GM18519 (cell line): ENCODE measurements around the gene MSGN1.
"Not testable (repeated sequence)": the region's sequence is repeated elsewhere in the genome, so short reads cannot be mapped to it uniquely, and the experiment has no call there.

ENCODE experiments used
- ATAC-seq: cut with Tn5 transposase; IDR thresholded peaks from one replicate; pipeline ENCODE4 v1.9.1; 2021; ENCODE audit warnings: mild to moderate bottlenecking, moderate library complexity; ENCODE audit not compliant: unreplicated experiment, low FRiP score

Gene MSGN1

DNA sequence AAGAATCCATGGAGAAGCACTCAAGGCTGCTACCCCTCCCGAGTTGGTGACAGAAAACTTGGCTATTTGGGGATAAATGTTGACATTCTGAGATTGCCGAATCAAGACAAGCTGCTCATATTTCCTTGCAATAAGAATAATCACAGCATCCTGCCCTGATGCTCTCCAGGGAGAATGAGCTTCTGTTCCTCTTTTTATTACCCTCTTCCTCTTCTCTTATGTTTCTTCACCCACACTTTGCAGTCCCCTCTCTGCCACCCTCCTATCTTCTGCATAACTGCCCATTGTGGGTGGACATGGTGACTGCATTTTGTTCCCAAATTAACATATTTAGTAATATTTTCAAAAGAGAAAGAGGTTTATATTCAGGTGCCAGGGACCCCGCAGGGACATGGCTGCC lies 11.9 kb upstream of the MSGN1 start:
- peak; percentile 38 for ATAC-seq

DNA sequence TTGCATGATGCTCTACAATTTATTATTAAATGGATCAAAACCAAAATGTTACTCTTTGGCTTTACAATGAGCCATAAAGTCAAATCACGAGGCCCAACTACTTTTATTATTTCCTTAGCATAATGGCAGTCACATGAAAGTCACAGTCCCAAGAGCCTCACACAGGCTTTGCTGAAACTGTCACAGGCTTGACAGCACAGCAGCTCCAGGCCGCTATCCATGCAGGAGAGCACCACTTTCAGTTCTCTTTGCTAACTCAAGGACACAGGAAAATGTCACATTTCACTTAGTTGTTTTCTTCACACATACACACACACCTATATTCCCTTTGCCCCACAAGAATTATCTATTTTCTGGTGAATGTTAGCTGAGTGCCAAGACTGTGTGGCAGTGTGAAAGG lies 11.1 kb upstream of the MSGN1 start:
- ATAC-seq = peak; percentile 37

DNA sequence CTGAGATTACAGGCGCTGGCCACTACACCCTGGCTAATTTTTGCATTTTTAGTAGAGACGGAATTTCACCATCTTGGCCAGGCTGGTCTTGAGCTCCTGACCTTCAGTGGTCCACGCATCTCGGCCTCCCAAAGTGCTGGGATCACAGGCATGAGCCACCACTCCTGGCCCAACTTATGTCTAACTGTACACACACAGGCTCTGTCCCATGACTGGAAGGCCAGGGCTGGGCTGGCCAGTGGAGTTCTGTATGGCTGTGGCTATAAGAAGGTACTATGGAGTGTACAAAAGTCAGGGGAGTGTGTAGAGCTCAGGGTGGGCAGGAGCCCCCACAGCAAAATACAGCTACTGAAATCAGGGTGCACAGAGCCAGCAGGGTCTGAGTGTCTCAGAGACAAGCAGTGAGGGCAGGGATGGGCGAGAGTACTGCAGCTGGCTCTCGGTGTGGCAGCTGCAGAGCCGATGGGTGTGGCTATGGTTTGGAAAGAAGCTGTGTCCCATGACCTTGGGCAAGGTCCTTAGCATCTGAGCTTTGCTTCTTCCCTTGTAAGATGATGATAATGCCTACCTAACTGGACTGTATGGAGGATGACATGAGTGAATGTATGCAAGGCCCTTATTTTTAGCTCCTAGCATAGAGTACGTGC lies 10.4 kb upstream of the MSGN1 start:
- ATAC-seq = no peak

DNA sequence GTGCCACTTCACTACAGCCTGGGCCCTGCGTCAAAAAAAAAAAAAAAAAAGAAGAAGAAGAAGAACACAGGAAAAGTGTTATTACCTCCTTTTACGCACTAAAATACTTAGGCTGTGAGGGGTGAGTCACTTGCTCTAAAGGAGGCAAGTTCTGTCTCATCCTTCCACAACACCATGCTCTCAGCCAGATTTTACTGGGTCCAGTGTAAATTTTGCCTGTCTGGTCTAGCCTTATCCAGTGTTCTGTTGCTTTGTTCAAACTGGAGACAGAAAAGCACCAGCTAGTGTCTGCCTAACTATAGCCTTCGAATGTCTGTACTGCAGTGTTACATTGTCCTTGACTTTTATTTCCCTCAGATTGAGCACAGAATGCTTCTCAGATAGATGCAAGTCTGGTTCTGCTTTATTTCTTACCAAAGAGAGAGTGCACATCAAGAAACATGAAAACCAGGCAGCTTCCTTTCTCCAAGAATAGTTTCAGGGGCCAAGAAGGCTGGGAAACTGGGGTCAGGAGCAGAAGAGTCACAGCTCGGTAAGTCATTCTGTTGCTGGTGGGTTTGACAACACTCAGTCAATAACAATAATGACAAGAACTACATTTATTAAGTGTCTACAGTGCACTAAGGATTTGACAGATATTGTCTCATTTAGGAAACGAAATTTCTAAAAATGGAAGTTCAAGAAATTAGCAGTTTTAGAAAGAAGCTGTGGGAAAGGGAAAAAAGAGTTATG lies 3.1 kb upstream of the MSGN1 start:
- ATAC-seq = peak; percentile 48

DNA sequence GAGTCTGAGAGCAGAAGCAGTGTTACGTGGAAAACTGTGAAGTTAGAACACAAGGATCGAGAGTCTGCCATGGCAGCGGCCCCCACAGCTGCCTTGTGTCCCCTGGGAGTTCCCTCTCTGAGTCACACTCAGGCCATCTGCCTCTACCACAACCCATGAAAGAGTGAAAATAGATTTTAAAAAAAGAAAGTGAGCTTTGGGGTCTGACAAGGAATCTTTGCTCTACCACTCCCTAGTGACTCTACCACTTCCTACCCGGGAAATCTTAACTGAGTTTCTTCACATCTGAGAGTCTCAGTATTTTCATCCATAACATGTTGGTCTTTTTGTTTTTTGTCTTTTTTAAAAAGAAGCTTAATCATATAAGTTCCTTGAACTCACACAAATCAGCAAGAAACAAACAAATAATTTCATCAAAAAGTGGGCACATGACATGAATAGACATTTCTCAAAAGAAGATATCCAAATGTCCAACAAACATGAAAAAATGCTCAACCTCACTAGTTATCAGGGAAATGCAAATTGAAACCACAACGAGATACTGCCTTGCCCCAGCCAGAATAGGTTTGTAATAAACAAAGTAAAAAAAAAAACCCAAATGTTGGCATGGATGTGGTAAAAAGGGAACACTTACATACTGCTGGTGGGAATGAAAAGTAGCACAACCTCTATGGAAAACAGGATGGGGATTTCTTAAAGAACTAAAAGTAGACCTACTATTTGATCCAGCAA lies 2.4 kb upstream of the MSGN1 start:
- ATAC-seq = peak; percentile 86

DNA sequence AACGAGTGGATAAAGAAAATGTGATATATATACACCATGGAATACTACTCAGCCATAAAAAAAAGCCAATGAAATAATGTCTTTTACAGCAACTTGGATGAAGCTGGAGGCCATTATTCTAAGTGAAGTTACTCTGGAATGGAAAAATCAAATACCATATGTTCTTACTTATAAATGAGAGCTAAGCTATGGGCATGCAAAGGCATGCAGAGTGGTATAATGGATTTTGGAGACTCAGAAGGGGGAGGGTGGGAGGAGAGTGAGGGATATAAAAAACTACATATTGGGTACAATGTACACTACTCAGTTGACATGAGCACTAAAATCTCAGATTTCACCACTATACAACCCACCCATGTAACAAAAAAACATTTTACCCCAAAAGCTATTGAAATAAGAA lies 1.7 kb upstream of the MSGN1 start:
- ATAC-seq = no peak

DNA sequence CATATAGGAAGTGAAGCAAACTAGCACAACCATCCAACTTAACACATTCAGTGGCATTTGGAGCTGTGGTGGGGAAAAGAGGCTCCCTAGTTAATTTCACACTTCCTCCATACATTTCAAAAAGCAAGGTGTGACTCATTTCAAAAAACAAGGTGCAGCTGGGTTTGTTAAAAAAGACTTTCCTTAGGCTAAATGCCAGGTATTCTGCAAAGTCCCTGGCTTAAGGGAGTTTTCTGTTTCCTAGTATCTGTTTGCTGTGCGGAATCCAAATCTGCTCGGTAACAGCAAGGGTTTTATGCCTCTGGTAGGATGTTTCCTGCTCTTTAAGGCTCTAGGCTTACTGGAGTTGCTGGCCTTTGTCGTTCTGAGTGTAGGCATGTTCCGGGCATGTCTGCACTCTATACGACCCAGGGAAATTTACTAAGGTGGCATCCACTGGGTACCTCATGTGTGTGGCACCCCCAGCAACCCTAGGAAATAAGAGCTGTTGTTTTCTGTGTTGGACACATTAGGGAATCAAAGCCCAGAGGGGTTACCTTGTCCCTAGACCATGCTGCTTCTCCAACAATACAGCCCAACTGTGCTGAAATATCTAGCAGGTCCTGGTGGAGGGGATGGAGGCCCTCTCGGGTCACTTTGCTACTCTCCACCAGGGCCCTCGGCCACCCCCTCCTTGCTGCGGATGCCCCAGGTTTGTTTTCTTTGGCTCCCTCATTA lies 634 bp upstream of the MSGN1 start:
- ATAC-seq = no peak

DNA sequence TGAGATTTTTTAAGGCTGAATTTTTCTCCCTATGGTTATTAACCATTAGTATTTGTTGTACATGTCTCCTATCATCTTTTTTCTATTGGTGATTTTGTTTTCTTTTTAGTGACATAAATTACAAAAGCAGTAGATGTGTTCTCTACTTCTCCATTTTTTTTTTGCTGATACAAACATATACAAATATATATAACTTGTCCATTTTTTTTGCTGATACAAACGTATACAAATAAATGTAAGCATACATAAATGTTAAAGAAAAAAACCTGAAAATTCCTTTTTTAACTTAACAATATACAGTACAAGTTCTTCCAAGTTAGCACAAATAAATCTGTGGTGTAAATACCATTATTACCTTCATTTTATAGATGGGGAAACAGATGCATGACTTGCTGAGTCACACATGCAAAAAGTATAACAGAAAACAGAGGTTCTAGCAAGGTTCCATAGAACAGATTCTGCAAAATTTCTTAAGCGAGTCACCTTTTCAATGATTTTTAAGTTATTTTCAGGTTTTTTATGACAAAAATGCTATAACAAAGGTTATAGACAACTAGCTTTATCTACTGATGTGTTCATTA lies 2.1 kb downstream of the MSGN1 start:
- no peak for ATAC-seq

DNA sequence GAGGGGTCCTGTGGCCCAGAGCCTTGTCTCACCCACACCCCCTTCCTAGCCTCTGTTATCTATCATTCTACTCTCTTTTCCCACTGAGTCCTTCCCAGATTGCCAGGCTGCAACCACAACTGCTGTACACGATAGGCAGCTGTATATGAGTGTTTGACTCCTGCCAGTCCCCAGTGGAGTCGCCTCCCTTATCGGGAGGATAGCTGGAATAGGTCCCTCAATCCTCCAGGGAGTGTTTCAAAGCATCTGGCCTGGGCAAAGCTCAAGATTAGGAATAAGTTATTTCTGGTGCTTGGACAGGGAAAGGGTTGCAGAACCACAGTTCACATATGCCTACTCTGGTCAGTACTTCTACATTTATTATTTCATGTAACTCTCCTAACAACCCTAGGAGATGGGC lies 4.8 kb downstream of the MSGN1 start:
- no peak for ATAC-seq

DNA sequence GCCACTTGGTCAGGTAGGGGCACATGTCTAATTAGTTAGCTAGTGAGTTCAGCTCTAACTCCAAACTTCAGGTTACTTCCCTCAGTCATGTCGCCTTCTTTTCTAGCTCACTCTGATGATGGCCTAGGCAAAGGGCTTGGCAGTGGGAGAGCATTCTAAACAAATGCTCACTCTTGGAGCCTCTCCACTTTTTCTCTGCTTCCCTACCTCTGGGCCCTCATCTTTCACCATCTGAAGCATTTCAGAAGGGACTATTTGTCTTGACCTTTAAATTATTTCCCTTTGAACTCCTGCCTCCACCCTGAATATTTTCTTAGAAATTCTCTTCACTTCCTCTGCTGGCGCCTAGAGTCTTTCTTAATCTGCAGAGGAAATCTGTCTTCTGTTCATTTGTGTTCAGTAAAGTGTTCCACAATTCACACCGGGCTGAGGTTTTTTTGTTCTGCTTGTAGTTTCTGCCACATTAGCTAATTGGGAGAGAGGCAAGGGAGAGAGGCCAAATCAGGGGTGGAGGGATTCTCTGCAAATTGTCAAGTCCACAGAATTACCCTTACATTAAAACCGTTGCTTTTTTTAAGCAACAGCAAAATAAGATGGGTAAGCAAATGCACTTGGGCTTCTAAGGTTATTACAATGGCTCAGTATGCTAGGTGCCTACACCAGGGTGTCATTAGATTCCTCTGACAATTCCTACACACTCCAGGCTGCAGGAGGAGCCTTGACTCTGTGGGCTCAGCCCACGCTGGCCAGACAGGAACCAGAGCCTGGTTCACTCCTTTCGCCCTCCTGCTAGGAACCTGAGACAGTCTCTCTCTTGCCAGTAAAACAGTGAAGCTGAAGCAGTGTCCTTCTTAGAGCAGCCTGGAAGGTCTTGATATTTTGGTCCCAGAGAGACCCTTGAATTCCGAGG lies 5.5 kb downstream of the MSGN1 start:
- peak; percentile 30 for ATAC-seq

DNA sequence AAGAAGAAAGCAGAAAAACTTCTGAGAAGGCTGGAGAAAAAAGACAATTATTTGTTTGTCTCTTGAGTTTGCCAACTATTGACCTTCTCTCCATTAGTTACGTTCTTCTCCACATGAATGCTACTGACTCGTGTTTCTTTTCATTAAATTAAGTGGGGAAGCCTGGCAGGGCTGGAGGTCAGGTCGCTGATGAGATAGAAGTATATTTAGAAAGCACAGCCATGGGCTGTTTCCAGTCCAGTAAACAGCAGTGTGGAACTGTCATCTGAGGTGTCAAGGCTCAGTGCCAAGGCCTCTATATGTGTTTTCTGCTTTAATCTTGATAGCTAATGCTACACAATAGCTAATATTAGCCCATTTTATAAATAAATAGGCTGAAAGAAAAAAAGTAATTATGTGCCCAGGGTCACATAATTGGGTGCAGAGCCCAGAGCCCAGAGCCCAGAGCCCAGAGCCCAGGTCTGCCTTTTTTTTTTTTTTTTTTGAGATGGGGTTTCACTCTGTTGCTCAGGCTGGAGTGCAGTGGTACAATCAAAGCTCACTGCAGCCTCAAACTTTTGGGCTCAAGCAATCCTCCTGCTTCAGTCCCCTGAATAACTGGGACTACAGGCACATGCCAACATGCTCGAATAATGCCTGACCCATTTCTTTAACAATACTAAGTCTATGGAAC lies 6.3 kb downstream of the MSGN1 start:
- peak; percentile 60 for ATAC-seq

DNA sequence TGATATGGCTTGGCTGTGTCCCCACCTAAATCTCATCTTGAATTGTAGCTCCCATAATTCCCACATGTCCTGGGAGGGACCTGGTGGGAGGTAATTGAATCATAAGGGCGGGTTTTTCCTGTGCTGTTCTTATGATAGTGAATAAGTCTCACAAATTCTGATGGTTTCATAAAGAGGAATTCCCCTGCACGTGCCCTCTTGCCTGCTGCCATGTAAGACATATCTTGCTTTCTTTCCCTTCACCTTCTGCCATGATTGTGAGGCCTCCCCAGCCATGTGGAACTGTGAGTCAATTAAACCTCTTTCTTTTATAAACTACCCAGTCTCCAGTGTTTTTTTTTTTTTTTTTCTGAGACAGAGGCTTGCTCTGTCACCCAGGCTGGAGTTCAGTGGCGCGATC lies 7.4 kb downstream of the MSGN1 start:
- ATAC-seq = not testable (repeated sequence)

DNA sequence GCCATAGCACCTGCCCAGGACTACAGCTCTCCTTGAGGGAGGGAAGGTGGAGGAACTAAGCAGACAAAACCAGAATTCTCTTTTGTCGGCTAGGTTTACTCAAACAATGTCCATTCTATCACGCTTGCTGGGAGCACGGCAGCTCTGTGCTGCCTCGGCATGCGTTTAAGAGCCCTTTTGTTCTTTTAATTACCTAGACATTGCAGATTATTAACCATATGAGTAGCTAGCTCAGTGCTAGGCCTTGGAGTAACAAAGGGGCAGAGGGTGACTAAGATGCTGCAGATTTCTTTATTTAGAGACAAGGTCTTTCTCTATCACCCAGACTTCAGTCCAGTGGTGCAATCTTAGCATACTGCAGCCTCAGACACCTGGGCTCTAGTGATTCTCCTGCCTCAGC lies 11.1 kb downstream of the MSGN1 start:
- no peak for ATAC-seq

DNA sequence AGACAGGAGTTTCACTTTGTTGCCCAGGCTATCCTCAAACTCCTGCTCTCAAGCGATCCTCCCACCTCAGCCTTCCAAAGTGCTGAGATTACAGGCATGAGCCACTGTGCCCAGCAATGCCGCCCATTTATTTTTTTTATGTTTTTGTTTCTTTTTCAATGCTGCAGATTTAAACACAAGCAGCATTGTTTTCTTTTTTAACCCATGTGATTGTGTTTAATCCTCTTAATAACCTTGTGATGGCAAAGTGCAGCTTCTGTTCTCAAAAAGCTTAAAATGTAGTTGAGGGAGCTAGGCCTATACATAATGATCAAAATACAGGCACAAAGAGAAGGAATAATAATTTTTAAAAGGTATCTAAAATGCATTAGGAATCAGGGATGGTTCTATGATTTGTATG lies 11.5 kb downstream of the MSGN1 start:
- no peak for ATAC-seq

DNA sequence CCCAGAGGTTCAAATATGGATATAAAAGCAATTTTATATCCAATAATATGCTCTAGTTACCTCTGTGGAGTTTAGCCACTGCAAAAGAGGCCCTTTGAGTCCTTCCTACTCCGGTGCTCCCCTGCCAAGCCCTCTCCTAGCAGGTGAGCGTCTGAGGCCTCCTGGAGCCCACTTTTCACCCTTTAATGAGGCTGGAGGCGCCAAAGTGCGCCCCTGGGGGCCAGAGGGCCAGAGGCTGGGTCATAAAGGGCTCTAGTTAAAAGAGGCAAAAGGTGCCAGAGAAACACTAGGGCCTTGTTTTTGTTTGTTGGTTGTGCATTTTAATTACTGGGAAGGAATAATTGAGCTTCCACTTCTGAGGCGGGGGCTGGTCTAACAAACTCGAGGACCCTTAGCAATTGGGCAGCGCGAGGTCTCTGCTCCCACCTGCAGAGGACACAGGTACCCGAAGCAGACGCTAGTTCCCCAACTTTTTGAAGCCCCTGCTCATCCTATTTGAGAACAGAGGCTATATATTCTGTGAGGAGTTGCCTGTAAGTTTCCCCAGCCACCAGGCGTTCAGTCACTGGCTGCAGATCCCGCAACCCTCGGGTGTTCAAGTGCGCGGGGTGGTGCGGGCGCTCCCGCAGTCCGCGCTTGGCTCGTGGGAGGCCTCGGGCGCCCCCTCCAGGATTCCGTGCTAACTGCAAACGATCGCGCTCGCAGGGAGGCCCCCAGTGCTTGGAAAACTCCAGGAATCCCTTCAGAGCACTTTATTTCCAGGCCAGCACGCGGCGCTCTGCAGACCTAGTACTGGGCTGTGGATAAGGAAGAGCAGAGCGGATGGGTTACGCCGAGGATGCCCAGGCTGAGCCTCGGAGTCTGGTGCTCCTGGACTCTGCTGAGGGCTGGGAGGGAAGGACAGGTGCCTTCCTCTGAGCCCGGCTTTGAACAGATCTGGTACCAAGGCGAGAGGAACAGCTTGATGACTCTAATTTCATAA lies 14.1 kb downstream of the MSGN1 start:
- peak; percentile 89 for ATAC-seq

DNA sequence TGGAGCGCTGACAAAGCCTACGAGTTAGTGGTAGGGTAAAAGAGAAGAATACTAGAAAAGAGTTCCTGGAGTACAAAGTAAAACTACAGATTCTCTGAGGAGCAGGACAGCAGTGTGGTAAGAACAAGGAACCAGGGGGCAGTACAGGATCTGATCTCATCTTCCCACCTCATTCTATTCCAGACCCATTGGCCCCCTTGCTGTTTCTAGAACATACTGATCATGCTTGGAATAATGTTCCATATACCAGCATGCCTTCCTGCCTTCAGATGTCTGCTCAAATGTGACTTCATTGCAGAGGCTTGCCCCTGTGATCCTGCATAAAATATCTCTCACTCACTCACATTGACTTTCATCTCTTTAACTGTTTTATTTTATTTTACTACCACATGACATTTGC lies 19.3 kb downstream of the MSGN1 start:
- no peak for ATAC-seq

DNA sequence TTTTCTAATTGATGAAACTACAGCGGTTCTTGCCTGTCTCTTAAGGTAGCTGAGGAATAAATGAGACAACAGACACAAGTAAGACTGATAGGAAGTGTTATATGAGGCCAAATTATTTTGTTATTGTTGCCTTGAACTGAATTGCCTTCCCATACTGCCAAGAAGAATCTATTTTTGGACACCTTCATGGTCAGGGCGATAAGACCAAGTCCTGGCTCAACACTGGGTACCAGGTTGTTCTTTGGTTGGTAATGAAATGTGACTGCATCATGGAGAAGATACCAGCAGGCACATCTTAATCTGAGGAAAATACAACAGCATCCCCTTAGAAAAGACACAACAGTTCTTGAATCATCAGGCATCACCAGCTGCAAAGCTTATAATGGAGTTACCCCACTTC lies 23.7 kb downstream of the MSGN1 start:
- no peak for ATAC-seq

DNA sequence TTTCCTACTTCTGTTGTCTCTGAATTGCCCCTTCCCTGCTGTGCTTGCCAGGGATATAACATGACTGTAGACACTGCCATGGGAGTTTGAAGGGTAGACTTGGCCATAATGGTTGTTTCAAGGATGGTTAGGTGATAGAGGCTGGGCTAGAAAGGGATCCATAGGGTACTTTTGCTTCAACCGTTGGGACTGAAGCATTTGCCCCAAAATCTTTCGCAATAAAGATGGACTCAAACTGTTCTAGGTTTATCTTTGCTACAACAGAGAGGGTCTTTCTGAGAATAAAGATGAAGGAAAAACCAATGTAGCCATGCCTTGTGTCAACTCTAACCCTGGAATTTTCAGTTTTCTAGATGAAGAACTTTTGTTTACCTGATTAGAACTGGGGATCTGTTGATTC lies 27.2 kb downstream of the MSGN1 start:
- ATAC-seq = no peak
